Measurements from ENCODE around the gene DMRT3. TPM values are rescaled to one million over a fixed set of nuclear protein-coding genes. Genes with fewer than 3 reads are reported as not detected.

DMRT3 gene
- total and polyA plus RNA-seq, 2 experiments from 2014 or later, result 0.28 TPM; not detected in 1

DNA sequence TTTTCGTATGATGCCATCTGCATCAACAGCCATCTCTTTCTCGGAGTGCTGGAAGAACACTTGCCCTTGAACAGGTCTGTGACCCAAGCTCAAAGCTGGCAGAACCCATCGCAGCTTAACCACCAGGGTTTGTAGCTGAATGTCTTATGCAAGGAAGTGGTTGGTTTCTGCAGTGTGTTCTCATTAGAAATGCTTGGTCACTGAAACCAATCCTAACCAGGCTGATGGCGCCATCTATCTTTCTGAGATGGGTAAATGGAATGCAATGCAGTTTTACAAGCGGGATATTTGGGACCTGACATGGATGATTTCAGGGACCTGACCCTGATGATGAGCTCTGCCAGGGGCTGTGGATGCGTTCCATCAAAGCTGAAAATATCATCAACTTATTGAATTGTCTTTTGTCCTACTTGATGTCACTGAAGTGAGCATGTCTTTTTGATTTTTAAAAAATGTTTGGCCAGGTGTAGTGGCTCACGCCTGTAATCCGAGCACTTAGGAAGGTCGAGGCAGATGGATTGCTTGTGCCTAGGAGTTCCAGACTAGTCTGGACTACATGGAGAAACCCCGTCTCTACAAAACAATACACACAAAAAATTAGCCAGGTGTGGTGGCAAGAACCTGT lies 28.7 kb downstream of the DMRT3 start:
- 53% methylated on average over 10 of the region's 10 CpGs for whole genome bisulfite sequencing (ENCODE audit: low lambda C conversion rate, missing lambda C conversion rate)
- DNase-seq (ENCODE audit: low spot score), result peak; percentile 74
- Histone ChIP-seq H4K20me1 (ENCODE audit: insufficient read depth, poor library complexity, severe bottlenecking) (no peaks in the 10 kb centered on the region), H3K4me1 (ENCODE audit: insufficient read depth) (no peaks in the 10 kb centered on the region), H3K79me2 (no peaks in the 10 kb centered on the region), H3K27ac (no peak overlapping the region), H3K36me3 (replicated peaks; ENCODE audit: insufficient read depth, low read depth) (no peaks in the 10 kb centered on the region), H3K9me3 (ENCODE audit: low read depth) (no peaks in the 10 kb centered on the region), H3K9me2 (replicated peaks; ENCODE audit: insufficient read depth) (no peaks in the 10 kb centered on the region), H3K27me3 (peaks cover 3% of the 10 kb centered on the region), H3K4me3 (no peak overlapping the region), H3K4me2 (no peak overlapping the region), H2AFZ (no peak overlapping the region)
- no peak for TF ChIP-seq EZH2 (IDR thresholded peaks at IDR 0.05; ENCODE audit: borderline replicate concordance)
- TF ChIP-seq, protein P1, sequence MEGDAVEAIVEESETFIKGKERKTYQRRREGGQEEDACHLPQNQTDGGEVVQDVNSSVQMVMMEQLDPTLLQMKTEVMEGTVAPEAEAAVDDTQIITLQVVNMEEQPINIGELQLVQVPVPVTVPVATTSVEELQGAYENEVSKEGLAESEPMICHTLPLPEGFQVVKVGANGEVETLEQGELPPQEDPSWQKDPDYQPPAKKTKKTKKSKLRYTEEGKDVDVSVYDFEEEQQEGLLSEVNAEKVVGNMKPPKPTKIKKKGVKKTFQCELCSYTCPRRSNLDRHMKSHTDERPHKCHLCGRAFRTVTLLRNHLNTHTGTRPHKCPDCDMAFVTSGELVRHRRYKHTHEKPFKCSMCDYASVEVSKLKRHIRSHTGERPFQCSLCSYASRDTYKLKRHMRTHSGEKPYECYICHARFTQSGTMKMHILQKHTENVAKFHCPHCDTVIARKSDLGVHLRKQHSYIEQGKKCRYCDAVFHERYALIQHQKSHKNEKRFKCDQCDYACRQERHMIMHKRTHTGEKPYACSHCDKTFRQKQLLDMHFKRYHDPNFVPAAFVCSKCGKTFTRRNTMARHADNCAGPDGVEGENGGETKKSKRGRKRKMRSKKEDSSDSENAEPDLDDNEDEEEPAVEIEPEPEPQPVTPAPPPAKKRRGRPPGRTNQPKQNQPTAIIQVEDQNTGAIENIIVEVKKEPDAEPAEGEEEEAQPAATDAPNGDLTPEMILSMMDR (IDR thresholded peaks at IDR 0.05; ENCODE audit: poor library complexity), result peak; percentile 66
- TF ChIP-seq EZH2phosphoT487 (IDR thresholded peaks at IDR 0.05; ENCODE audit: low read depth, severe bottlenecking, unreplicated experiment), result no peak

DNA sequence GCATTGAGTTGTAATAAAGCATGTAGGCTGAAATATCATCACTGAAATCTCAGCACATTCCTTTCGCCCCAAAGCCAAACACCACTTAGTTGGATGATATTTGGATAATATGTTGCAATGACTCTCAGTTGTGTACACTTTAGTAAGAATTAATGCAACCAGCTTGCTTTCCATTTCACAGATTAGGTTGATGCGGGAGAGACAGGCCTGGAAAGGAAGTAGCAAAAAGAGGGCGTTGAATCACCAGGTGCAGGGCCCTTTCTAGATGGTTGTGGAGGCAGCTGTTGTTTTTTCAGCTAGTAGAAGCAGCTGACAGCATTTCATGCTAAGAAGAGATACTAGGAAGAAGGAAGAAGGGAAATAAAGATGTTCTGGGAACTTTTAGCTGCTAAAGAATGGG lies 30.9 kb downstream of the DMRT3 start:
- Histone ChIP-seq H3K4me1 (ENCODE audit: insufficient read depth) (no peaks in the 10 kb centered on the region), H3K36me3 (replicated peaks; ENCODE audit: insufficient read depth, low read depth) (no peaks in the 10 kb centered on the region), H3K9me3 (ENCODE audit: low read depth) (no peaks in the 10 kb centered on the region), H3K4me3 (no peak overlapping the region), H3K9me2 (replicated peaks; ENCODE audit: insufficient read depth) (no peaks in the 10 kb centered on the region), H3K4me2 (no peak overlapping the region), H3K27ac (no peak overlapping the region), H4K20me1 (ENCODE audit: insufficient read depth, poor library complexity, severe bottlenecking) (no peaks in the 10 kb centered on the region), H3K79me2 (no peaks in the 10 kb centered on the region), H2AFZ (no peak overlapping the region), H3K27me3 (peaks cover 3% of the 10 kb centered on the region)
- no peak for DNase-seq (ENCODE audit: low spot score)
- 80% methylated on average over 3 of the region's 3 CpGs for WGBS (ENCODE audit: low lambda C conversion rate, missing lambda C conversion rate)
- TF ChIP-seq, protein P1 (IDR thresholded peaks at IDR 0.05; ENCODE audit: poor library complexity), result no peak
- TF ChIP-seq EZH2phosphoT487 (IDR thresholded peaks at IDR 0.05; ENCODE audit: low read depth, severe bottlenecking, unreplicated experiment) (no peak), EZH2 (IDR thresholded peaks at IDR 0.05; ENCODE audit: borderline replicate concordance) (no peak)

DNA sequence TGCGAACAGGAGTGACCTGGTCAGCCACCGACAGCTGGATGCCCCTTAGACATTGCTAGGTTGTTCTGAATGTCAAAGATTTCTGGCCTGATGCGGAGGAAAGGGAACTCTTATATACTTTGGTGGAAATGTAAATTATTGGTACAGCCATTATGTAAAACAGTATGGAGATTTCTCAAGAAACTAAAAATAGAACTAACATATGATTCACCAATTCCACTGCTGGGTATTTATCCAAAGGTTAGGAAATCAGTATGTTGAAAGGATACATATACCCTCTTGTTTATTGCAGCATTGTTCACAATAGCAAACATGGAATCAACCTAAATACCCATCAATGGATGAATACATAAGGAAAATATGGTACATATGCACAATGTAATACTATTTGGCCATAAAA lies 31.8 kb downstream of the DMRT3 start:
- Histone ChIP-seq H3K27ac (no peak overlapping the region), H3K27me3 (peaks cover 3% of the 10 kb centered on the region), H3K4me3 (no peak overlapping the region), H3K9me3 (ENCODE audit: low read depth) (no peaks in the 10 kb centered on the region), H3K4me1 (ENCODE audit: insufficient read depth) (no peaks in the 10 kb centered on the region), H3K4me2 (no peak overlapping the region), H3K36me3 (replicated peaks; ENCODE audit: insufficient read depth, low read depth) (no peaks in the 10 kb centered on the region), H3K79me2 (no peaks in the 10 kb centered on the region), H2AFZ (no peak overlapping the region), H4K20me1 (ENCODE audit: insufficient read depth, poor library complexity, severe bottlenecking) (no peaks in the 10 kb centered on the region), H3K9me2 (replicated peaks; ENCODE audit: insufficient read depth) (no peaks in the 10 kb centered on the region)
- TF ChIP-seq EZH2 (IDR thresholded peaks at IDR 0.05; ENCODE audit: borderline replicate concordance) (no peak), EZH2phosphoT487 (IDR thresholded peaks at IDR 0.05; ENCODE audit: low read depth, severe bottlenecking, unreplicated experiment) (no peak)
- TF ChIP-seq, protein P1 (IDR thresholded peaks at IDR 0.05; ENCODE audit: poor library complexity), result no peak
- DNase-seq (ENCODE audit: low spot score), result no peak
- 90% methylated on average over 3 of the region's 3 CpGs for whole genome bisulfite sequencing (ENCODE audit: low lambda C conversion rate, missing lambda C conversion rate)
